Mesenchymal stem cell (in vitro differentiated cells and primary cell): ENCODE measurements around the gene BCO2.

Experiments used
- DNase-seq: peaks from one replicate; pipeline ENCODE4 v3.0.0-alpha.2; 2013
- H2AFZ ChIP-seq: one replicate; pipeline ENCODE4 v1.6.1; 2013; ENCODE audit warnings: low read depth, mild to moderate bottlenecking, control low read depth, inconsistent platforms, low read length, moderate library complexity
- H2AK5ac ChIP-seq: 2 replicates; pipeline ENCODE4 v1.6.1; 2013; ENCODE audit warnings: low read length, moderate library complexity, mild to moderate bottlenecking, inconsistent platforms; ENCODE audit not compliant: severe bottlenecking
- H2BK120ac ChIP-seq: one replicate; pipeline ENCODE4 v1.6.1; 2013; ENCODE audit warnings: low read depth, mild to moderate bottlenecking, inconsistent platforms, low read length, moderate library complexity
- H2BK12ac ChIP-seq, 2 experiments: one replicate each; pipeline ENCODE4 v1.6.1; 2013; ENCODE audit warnings: inconsistent platforms in 2 of 2, low read length in 2 of 2, mild to moderate bottlenecking in 2 of 2, moderate library complexity in 2 of 2, control low read depth in 1 of 2
- H2BK15ac ChIP-seq: one replicate; pipeline ENCODE4 v1.6.1; 2013; ENCODE audit warnings: mild to moderate bottlenecking, low read depth, inconsistent platforms; ENCODE audit not compliant: poor library complexity, severe bottlenecking
- H2BK5ac ChIP-seq: 2 replicates; pipeline ENCODE4 v1.6.1; 2013; ENCODE audit warnings: low read depth, mild to moderate bottlenecking, low read length, control low read depth, inconsistent platforms; ENCODE audit not compliant: poor library complexity, severe bottlenecking
- H3K14ac ChIP-seq, 2 experiments: one replicate each; pipeline ENCODE4 v1.6.1; 2013; ENCODE audit warnings: inconsistent platforms in 2 of 2, low read length in 2 of 2, control low read depth in 1 of 2, mild to moderate bottlenecking in 1 of 2, moderate library complexity in 1 of 2
- H3K18ac ChIP-seq, 2 experiments: one replicate each; pipeline ENCODE4 v1.6.1; 2013; ENCODE audit warnings: inconsistent platforms in 2 of 2, low read length in 2 of 2, control low read depth in 1 of 2, low read depth in 1 of 2, mild to moderate bottlenecking in 1 of 2
- H3K23ac ChIP-seq, 2 experiments: one replicate each; pipeline ENCODE4 v1.6.1; 2013; ENCODE audit warnings: inconsistent platforms in 2 of 2, low read length in 2 of 2, mild to moderate bottlenecking in 2 of 2, moderate library complexity in 2 of 2, control low read depth in 1 of 2
- H3K27ac ChIP-seq: 2 replicates; pipeline ENCODE4 v1.5.1; 2013; ENCODE audit warnings: mild to moderate bottlenecking, moderate library complexity, low read length, control low read depth, inconsistent platforms; ENCODE audit not compliant: poor library complexity, severe bottlenecking
- H3K27me3 ChIP-seq, 2 experiments: 2 replicates each; pipeline versions ENCODE4 v1.6.1 to v1.7.0; 2013; ENCODE audit warnings: low read length in 2 of 2, mild to moderate bottlenecking in 2 of 2, moderate library complexity in 2 of 2, control low read depth in 1 of 2, inconsistent platforms in 1 of 2; ENCODE audit not compliant: control insufficient read depth in 1 of 2, insufficient read depth in 1 of 2
- H3K36me3 ChIP-seq, 2 experiments: 2 replicates each; pipeline versions ENCODE4 v1.6.1 to v1.7.0; 2013; ENCODE audit warnings: low read length in 2 of 2, control low read depth in 1 of 2, inconsistent platforms in 1 of 2, low read depth in 1 of 2, mild to moderate bottlenecking in 1 of 2; ENCODE audit not compliant: insufficient read depth in 2 of 2, control insufficient read depth in 1 of 2
- H3K4ac ChIP-seq, 2 experiments: one replicate each; pipeline ENCODE4 v1.6.1; 2013; ENCODE audit warnings: inconsistent platforms in 2 of 2, low read length in 2 of 2, mild to moderate bottlenecking in 2 of 2, moderate library complexity in 2 of 2, control low read depth in 1 of 2, low read depth in 1 of 2
- H3K4me1 ChIP-seq: 2 replicates; pipeline ENCODE4 v1.6.1; 2013; ENCODE audit warnings: low read depth, low read length, control low read depth; ENCODE audit not compliant: control insufficient read depth, insufficient read depth
- H3K4me2 ChIP-seq: 2 replicates; pipeline ENCODE4 v1.6.1; 2013; ENCODE audit warnings: low read length, mild to moderate bottlenecking, inconsistent platforms; ENCODE audit not compliant: poor library complexity, severe bottlenecking
- H3K4me3 ChIP-seq, 2 experiments: 2 replicates each; pipeline versions ENCODE4 v1.5.1 to v1.7.0; 2013; ENCODE audit warnings: low read length in 2 of 2, mild to moderate bottlenecking in 2 of 2, control low read depth in 1 of 2, low read depth in 1 of 2; ENCODE audit not compliant: insufficient read depth in 1 of 2
- H3K79me1 ChIP-seq: replicated peaks from 2 replicates; pipeline ENCODE4 v1.6.1; 2013; ENCODE audit warnings: mild to moderate bottlenecking, control low read depth, low read length, inconsistent platforms; ENCODE audit not compliant: poor library complexity, severe bottlenecking
- H3K9ac ChIP-seq: 2 replicates; pipeline ENCODE4 v1.7.0; 2013; ENCODE audit warnings: mild to moderate bottlenecking, low read length, moderate library complexity
- H3K9me3 ChIP-seq: 2 replicates; pipeline ENCODE4 v1.7.0; 2013; ENCODE audit warnings: mild to moderate bottlenecking, low read length; ENCODE audit not compliant: control insufficient read depth
- H4K8ac ChIP-seq: one replicate; pipeline ENCODE4 v1.6.1; 2013; ENCODE audit warnings: inconsistent platforms, mild to moderate bottlenecking, low read length, moderate library complexity
- H4K91ac ChIP-seq: one replicate; pipeline ENCODE4 v1.6.1; 2013; ENCODE audit warnings: mild to moderate bottlenecking, low read length, inconsistent platforms
- WGBS: methylation state at CpG from one replicate; pipeline ENCODE4 v1.1.7; 2013; ENCODE audit warnings: mixed read lengths; 5-methylcytosine and 5-hydroxymethylcytosine counted together

Gene BCO2

DNA sequence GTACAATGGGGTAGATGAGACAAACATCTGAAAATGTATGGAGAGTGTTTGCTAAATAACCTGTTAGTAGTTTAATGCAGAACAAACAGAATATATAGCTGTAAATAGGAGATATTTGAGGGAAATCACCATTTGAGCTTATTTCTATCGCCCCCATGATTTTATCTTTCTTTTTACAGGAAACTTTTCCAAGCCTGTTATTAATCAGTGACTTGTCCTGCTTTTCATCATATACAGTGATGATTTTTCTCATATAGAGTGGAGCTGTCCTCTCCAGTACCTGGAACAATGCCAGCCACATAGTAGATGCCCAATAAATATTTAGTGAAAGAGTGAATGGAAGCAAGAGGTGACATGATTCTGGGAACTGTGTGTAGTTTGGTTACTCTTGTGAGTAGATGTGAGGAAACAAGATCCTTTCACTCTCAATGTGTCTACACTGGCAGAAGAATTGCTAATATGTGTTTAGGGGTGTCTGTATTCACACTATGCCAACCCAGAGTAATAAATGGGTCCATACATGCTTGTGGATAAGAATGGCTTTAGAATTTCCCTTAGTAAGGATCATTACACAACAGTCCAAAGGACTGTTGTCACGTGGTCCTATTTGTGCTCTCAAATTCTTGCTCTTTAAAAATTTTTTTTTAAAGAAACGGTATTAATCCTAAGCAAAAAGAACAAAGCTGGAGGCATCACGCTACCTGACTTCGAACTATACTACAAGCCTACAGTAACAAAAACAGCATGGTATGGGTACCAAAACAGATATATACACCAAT, 48.6 kb downstream of the BCO2 start:
- Histone ChIP-seq H2BK15ac (no peak overlapping the region), H3K27ac (no peak overlapping the region), H3K4me2 (no peak overlapping the region), H3K4ac (no peak overlapping the region), H2AFZ (no peak overlapping the region), H2BK5ac (no peak overlapping the region), H3K23ac (no peak overlapping the region), H3K79me1 (peaks cover 2% of the 10 kb centered on the region), H3K36me3 (peaks cover 0 to 6% of the 10 kb centered on the region in 2 experiments), H3K27me3 (no peaks in the 10 kb centered on the region), H3K18ac (no peak overlapping the region), H4K91ac (no peak overlapping the region), H3K14ac (no peak overlapping the region), H2BK12ac (no peak overlapping the region), H3K9me3 (no peaks in the 10 kb centered on the region), H2AK5ac (no peak overlapping the region), H2BK120ac (no peak overlapping the region), H4K8ac (no peak overlapping the region), H3K4me1 (peaks cover 6% of the 10 kb centered on the region), H3K4me3 (no peak overlapping the region), H3K9ac (no peak overlapping the region)
- no peak for DNase-seq
- WGBS: 91% methylated on average over 4 of the region's 5 CpGs

DNA sequence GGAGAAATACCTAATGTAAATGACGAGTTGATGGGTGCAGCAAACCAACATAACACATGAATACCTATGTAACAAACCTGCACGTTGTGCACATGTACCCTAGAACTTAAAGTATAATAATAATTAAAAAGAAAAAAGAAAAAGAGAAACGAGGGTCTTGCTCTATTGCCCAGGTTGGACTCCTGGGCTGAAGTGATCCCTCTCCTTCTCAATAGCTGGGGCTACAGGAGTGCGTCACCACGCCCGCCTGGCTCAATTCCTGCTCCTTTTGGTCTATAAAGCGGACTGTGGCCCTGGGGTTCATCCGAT, 50.4 kb downstream of the BCO2 start:
- Histone ChIP-seq H3K4me1 (peaks cover 6% of the 10 kb centered on the region), H3K4me2 (peak overlapping the region; percentile 64), H3K4ac (peak overlapping the region; percentile 72 to 95), H3K36me3 (peaks cover 0 to 23% of the 10 kb centered on the region in 2 experiments), H3K23ac (no peak overlapping the region), H2AK5ac (no peak overlapping the region), H2BK120ac (peak overlapping the region; percentile 37), H3K27me3 (no peaks in the 10 kb centered on the region), H3K27ac (peak overlapping the region; percentile 74), H2AFZ (peak overlapping the region; percentile 99), H2BK5ac (no peak overlapping the region), H4K8ac (peak overlapping the region; percentile 94), H3K9ac (peak overlapping the region; percentile 99), H3K79me1 (peaks cover 4% of the 10 kb centered on the region), H2BK12ac (no peak overlapping the region), H3K18ac (peak overlapping the region; percentile 82 to 100), H3K4me3 (peak overlapping the region; percentile 98 to 99), H4K91ac (peak overlapping the region; percentile 99), H2BK15ac (peak overlapping the region; percentile 98), H3K14ac (peak overlapping the region in 1 of 2 experiments; percentile 68), H3K9me3 (no peaks in the 10 kb centered on the region)
- 29% methylated on average over 6 of the region's 8 CpGs for WGBS
- DNase-seq: no peak

DNA sequence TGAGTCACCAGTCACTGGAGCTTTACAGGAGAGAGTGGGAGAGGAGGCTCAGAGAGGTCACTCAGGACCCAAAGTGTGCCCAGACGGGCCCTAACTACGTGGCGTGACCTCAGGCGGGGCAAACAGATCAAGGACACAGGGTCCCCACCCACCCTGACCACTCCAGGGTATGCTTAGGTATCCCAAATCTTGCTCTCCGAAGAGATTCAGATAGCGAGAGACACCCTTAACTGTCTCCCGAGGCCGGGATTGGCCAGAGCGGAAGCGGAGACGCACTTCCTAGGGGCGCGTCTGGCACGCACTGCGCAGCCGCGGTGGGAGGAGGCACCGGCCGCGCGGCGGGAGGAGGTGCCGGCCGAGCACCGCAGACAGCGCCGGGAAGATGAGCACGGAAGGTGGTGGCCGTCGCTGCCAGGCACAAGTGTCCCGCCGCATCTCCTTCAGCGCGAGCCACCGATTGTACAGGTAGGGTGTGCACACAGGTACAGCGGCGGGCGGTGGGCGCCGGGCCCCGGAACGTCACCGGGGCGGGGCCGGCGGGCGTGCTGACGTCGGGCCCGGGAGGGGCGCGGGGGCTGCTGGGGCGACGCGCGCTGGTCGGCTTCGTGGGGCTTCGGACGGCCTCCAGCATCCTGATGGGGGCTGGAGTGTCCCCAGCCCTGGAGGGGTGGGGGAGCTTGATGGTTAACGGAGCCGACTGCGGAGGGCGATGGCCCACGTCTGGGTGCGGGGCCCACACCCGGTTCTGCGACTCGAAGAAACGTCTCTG, 50.9 kb downstream of the BCO2 start, which contains the start of gene PTS:
TSS of gene PTS (plus strand) at position 367 of the 769 bp plus-strand sequence. CDS start at position 383, 16 bp downstream.
- no peak within 1 kb of the TSS for H2AK5ac ChIP-seq

More for the DNA sequence above, 50.9 kb downstream of the BCO2 start, which contains the start of gene PTS:
- Histone ChIP-seq H3K23ac (peak within 1 kb of the TSS in 1 of 2 experiments; percentile 83), H3K27ac (peak within 1 kb of the TSS; percentile 74), H3K9ac (peak within 1 kb of the TSS; percentile 99), H2AFZ (peak within 1 kb of the TSS; percentile 99), H2BK120ac (peak within 1 kb of the TSS; percentile 52), H4K91ac (peak within 1 kb of the TSS; percentile 99), H4K8ac (peak within 1 kb of the TSS; percentile 100), H3K4me1 (peaks cover 6% of the 10 kb centered on the region), H3K9me3 (no peaks in the 10 kb centered on the region), H2BK5ac (peak within 1 kb of the TSS; percentile 97), H3K14ac (peak within 1 kb of the TSS in 1 of 2 experiments; percentile 100), H2BK12ac (peak within 1 kb of the TSS; percentile 90 to 98), H3K4me3 (peak within 1 kb of the TSS; percentile 98 to 99), H3K18ac (peak within 1 kb of the TSS; percentile 99 to 100), H3K4me2 (peak within 1 kb of the TSS; percentile 82), H3K79me1 (peaks cover 6% of the 10 kb centered on the region), H3K27me3 (no peaks in the 10 kb centered on the region), H2BK15ac (peak within 1 kb of the TSS; percentile 98), H3K36me3 (peaks cover 0 to 28% of the 10 kb centered on the region in 2 experiments), H3K4ac (peak within 1 kb of the TSS; percentile 72 to 95)
- DNase-seq: peak; percentile 92
- WGBS: 1% methylated on average over 65 of the region's 70 CpGs
